GM12875 (cell line): ENCODE data around the gene SSBP3.
"Not testable (repeated sequence)": the region's sequence is repeated elsewhere in the genome, so short reads cannot be mapped to it uniquely, and the experiment has no call there.

Experiments used
- H3K4me3 ChIP-seq: one replicate; pipeline ENCODE4 v1.5.1; 2011; ENCODE audit warnings: low read depth, low read length, control low read depth
- TF ChIP-seq, protein P1 (sequence below): IDR thresholded peaks from 2 replicates; pipeline ENCODE4 v1.5.1; 2011; ENCODE audit warnings: low read depth, mild to moderate bottlenecking, control low read depth, inconsistent platforms, low read length, moderate library complexity, borderline replicate concordance; ENCODE audit not compliant: insufficient read depth

Gene SSBP3

DNA sequence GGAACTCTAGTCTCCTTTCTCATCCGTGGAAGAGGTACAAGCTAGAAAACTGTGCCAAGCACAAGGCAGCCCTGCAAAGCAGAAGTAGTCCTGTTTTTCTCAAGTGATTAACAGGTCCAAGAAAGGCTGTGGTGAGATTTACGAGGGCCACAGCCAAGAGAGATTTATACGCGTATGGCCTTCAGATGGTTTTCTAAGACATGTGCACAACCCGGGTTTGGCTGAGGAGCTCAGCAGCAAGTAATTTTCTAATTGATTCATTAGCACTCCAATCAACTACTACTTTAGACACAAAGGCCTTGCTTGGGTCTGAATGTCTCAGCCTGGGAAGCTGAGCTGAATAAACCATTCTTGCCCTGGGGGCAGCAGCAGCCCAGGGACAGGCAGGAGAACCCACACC, 55.8 kb downstream of the SSBP3 start:
- TF ChIP-seq, protein P1, sequence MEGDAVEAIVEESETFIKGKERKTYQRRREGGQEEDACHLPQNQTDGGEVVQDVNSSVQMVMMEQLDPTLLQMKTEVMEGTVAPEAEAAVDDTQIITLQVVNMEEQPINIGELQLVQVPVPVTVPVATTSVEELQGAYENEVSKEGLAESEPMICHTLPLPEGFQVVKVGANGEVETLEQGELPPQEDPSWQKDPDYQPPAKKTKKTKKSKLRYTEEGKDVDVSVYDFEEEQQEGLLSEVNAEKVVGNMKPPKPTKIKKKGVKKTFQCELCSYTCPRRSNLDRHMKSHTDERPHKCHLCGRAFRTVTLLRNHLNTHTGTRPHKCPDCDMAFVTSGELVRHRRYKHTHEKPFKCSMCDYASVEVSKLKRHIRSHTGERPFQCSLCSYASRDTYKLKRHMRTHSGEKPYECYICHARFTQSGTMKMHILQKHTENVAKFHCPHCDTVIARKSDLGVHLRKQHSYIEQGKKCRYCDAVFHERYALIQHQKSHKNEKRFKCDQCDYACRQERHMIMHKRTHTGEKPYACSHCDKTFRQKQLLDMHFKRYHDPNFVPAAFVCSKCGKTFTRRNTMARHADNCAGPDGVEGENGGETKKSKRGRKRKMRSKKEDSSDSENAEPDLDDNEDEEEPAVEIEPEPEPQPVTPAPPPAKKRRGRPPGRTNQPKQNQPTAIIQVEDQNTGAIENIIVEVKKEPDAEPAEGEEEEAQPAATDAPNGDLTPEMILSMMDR: no peak
- no peak overlapping the region for H3K4me3 ChIP-seq

DNA sequence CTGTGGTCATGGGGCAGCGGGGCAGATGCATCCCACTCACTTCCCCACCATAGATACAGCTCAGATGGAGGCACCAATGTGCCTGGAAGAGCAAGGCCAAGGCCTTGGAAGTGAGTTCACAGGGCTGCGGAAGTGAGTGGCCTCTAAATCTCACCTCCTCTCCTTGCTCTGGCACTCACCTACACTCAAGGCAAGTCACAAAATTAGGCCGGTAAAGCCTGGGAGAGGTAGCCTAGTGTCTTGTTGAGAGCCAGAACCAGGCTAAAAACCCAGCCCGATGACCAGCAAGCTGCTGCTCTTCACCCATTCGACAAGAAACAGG, 57.5 kb downstream of the SSBP3 start:
- no peak overlapping the region for H3K4me3 ChIP-seq
- TF ChIP-seq, protein P1: no peak

DNA sequence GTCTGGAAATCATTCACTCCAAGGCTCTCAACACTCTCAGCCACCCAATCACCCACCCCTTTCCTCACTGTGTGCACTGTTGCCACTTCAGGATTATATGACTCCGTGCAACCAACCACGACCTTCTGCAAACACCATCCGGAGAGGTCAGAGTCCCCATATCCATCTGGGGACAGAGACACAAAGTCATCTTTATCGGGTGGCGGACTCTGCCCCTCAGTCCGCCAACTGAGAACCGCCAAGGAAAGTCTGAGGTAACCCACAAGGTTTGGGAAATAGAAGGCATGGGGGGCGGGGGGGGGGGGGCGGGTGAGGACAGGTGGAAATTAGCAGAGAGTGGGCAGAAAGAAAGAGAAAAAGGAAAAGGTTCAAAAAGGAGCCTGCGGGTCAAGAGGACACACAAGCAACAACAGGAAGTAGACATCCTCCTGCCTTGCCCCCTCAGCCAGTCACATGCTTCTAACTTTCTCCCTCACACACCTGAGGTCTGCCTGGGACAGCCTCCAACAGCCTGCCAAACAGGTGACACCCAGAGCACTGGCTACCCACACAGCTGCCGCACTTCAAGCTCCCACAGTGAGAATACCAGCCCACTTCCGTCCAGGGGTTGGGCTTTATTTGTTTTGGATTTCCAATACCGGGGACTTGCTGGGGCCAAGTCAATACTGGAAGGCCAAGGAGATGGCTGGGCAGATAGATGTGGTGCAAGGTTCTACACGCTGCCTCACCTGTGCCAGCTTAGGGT, 58.1 kb downstream of the SSBP3 start:
- TF ChIP-seq, protein P1: no peak
- H3K4me3 ChIP-seq: no peak overlapping the region

DNA sequence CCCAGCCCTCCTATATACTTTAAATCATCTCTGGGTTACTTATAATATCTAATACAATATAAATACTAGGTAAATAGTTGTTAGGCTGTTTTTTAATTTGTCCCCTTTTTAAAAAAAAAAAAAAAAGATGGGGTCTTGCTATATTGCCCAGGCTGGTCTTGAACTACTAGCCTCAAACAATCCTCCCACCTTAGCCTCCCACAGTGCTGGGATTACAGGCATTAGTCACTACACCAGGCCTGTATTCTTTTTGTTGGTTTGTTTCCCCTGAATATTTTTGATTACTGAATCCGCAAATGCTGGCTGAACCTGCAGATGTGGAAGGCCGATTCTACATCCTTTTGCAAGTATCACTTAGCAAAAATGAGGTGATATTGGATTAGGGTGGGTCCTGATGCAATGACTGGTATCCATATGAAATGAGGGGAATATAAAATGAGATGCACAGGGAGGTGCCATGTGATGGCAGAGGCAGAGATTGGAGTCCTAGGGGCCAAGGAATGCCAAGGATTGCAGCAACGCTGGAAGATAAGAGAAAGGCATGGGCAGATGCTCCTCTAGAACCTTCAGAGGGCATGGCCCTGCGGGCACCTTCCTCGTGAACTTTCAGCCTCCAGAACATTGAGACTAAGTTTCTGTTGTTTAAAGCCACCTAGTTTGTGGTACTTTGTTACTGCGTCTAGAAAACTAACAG, 58.8 kb downstream of the SSBP3 start:
- no peak overlapping the region for H3K4me3 ChIP-seq
- TF ChIP-seq, protein P1: no peak

DNA sequence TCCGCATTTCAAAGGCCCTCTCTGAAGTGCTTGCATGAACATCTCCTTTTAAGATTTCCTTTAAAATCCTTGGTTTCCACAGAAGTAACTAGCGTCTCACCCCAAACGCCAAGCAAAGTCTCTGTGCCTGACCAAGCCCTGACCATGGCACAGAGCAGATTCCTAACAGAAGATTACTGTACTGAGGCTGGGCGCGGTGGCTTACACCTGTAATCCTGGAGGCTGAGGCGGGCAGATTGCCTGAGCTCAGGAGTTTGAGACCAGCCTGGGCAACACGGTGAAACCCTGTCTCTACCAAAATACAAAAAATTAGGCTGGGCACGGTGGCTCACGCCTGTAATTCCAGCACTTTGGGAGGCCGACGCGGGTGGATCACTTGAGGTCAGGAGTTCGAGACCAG, 60.6 kb downstream of the SSBP3 start:
- not testable (repeated sequence) for H3K4me3 ChIP-seq

DNA sequence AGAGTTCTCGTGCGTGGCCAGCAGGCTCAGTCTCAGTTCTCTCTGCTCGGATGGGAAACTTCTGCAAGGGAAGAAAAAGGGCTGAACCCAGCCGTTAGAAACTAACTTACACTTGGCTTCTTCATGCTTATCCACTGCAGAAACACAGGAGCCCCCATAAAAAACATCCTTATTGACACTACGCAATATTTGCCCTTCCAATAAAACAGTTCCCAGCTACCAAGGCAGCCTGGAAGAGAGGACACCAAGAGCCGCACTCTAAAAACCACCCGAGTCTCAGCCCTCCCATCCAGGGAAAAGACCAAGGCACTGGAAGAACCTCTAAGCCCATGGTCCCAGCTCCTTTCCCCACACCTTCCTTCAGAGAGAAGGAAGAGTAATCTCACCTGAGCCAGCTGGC, 61.1 kb downstream of the SSBP3 start:
- TF ChIP-seq, protein P1: no peak
- H3K4me3 ChIP-seq: no peak overlapping the region

DNA sequence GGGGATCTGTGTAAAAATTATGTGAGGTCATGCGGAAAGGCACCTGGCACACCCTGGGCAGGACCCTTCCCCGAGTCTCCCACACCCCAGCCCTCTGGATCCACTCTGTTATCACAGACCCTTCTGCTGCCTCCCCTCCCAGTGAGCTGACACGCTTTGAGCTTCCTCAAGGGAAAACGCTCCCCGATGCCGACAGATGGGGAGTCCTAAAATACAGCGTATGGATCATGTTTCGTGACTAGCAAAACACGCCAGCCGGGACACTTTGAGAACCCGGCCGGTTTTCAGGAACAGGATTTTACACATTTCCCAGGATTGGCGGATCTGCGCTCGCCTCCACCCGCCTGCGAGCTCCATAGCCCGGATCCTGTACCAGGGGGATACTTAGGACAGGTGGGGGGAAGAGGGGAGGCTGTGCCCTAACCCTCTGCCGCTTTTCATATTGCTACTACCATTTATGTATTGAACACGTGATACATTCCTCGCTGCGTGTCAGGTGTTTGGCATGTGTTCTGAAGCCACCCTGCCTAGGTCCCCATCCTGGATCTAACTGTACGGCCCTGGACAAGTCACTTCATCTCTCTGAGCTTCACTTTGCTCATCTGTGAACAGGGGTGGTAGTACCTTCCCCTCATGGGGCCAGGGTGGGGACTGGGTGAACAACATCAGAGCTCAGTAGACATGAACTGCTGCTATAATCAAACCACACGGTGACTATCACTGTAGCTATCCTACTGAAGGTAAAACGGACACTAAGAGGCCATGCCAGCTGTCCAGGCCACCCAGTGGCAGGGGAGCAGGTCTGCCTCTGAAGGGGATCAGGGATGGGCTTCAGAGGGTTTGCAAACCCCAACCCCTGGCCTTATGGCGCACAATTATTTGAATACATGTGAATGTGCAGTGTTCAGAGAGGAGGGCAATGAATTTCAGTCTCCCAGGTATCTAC, 63.2 kb downstream of the SSBP3 start:
- H3K4me3 ChIP-seq: no peak overlapping the region

More for the DNA sequence above, 63.2 kb downstream of the SSBP3 start:
- TF ChIP-seq, protein P1: no peak
